H1 (cell line): ENCODE measurements around the gene ZFP36L1. TPM values are rescaled to one million over a fixed set of nuclear protein-coding genes. Genes with fewer than 3 reads are reported as not detected.

ENCODE experiments used
- CTCF ChIA-PET: fragments of 300-600 bp; sonication (Branson Sonifier 250); formaldehyde crosslinking; loops from one replicate; lab custom pipeline; 2021; ENCODE audit not compliant: partially characterized antibody; lab: Charles Lee
- POLR2A ChIA-PET: fragments of 300-600 bp; sonication (Branson Sonifier 250); formaldehyde crosslinking; loops from one replicate; lab custom pipeline; 2021; ENCODE audit warnings: inconsistent platforms; ENCODE audit not compliant: partially characterized antibody; lab: Charles Lee
- DNase-seq, 2 experiments: peaks; one replicate each; pipeline versions ENCODE4 v3.0.0 to v3.0.0-alpha.2; 2010 to 2022; ENCODE audit warnings: low spot score in 2 of 2, low read depth in 1 of 2, mixed read lengths in 1 of 2
- FAIRE-seq: peaks from 2 replicates; lab custom pipeline; 2011; peaks lifted over from hg19 to GRCh38; lab: Jason Lieb, UNC
- H2AFZ ChIP-seq: 2 replicates; pipeline ENCODE4 v1.8.1; 2012; ENCODE audit warnings: low read length, inconsistent platforms
- H2AK5ac ChIP-seq: 2 replicates; pipeline ENCODE4 v1.6.1; 2013; ENCODE audit warnings: low read depth, low read length
- H2BK120ac ChIP-seq: replicated peaks from 2 replicates; pipeline ENCODE3; 2013; ENCODE audit warnings: low read depth, low read length, inconsistent platforms
- H2BK12ac ChIP-seq: 2 replicates; pipeline ENCODE4 v1.6.1; 2013; ENCODE audit warnings: low read depth, low read length
- H2BK15ac ChIP-seq: 2 replicates; pipeline ENCODE4 v1.6.1; 2013; ENCODE audit warnings: low read length
- H2BK20ac ChIP-seq: 2 replicates; pipeline ENCODE4 v1.6.1; 2013; ENCODE audit warnings: low read length
- H2BK5ac ChIP-seq: 2 replicates; pipeline ENCODE4 v1.6.1; 2013; ENCODE audit warnings: low read depth, low read length
- H3K14ac ChIP-seq: 2 replicates; pipeline ENCODE4 v1.6.1; 2013; ENCODE audit warnings: inconsistent platforms; ENCODE audit not compliant: insufficient read length
- H3K18ac ChIP-seq: 2 replicates; pipeline ENCODE4 v1.6.1; 2013; ENCODE audit warnings: low read length; ENCODE audit errors: extremely low read depth
- H3K23ac ChIP-seq: 2 replicates; pipeline ENCODE4 v1.6.1; 2013; ENCODE audit warnings: inconsistent platforms; ENCODE audit not compliant: insufficient read length
- H3K23me2 ChIP-seq: 2 replicates; pipeline ENCODE4 v1.6.1; 2013; ENCODE audit warnings: low read depth, low read length
- H3K27ac ChIP-seq: 2 replicates; pipeline ENCODE4 v1.6.1; 2011; ENCODE audit warnings: low read depth, low read length, inconsistent platforms
- H3K27me3 ChIP-seq, 4 experiments: replicated peaks in 1 of 4; 1 replicate in 1 of 4; 2 replicates in 3 of 4; pipeline versions ENCODE4 v1.6.1 to v1.8.1; 2011 to 2013; ENCODE audit warnings: low read length in 3 of 4, mild to moderate bottlenecking in 3 of 4, inconsistent platforms in 2 of 4, mixed read lengths in 2 of 4, moderate library complexity in 1 of 4; ENCODE audit not compliant: control insufficient read depth in 3 of 4, insufficient read depth in 3 of 4; ENCODE audit errors: extremely low read depth in 1 of 4
- H3K36me3 ChIP-seq, 4 experiments: 2 replicates each; pipeline versions ENCODE4 v1.6.1 to v1.8.1; 2011 to 2013; ENCODE audit warnings: mild to moderate bottlenecking in 4 of 4, low read length in 3 of 4, moderate library complexity in 2 of 4, control low read depth in 1 of 4, inconsistent platforms in 1 of 4; ENCODE audit not compliant: insufficient read depth in 4 of 4, control insufficient read depth in 2 of 4
- H3K4ac ChIP-seq: replicated peaks from 2 replicates; pipeline ENCODE3; 2013; ENCODE audit warnings: low read length, low read depth, mixed read lengths, inconsistent platforms; ENCODE audit not compliant: insufficient read length
- H3K4me1 ChIP-seq, 4 experiments: replicated peaks in 1 of 4; 1 replicate in 1 of 4; 2 replicates in 3 of 4; pipeline versions ENCODE4 v1.6.1 to v1.8.1; 2011 to 2013; ENCODE audit warnings: low read length in 3 of 4, inconsistent platforms in 2 of 4, mixed read lengths in 1 of 4; ENCODE audit not compliant: insufficient read depth in 4 of 4, control insufficient read depth in 3 of 4
- H3K4me2 ChIP-seq, 2 experiments: 2 replicates each; pipeline versions ENCODE4 v1.6.1 to v1.8.1; 2011 to 2013; ENCODE audit warnings: low read depth in 2 of 2, low read length in 2 of 2, control low read depth in 1 of 2, inconsistent platforms in 1 of 2, mild to moderate bottlenecking in 1 of 2; ENCODE audit not compliant: insufficient read depth in 1 of 2
- H3K4me3 ChIP-seq, 4 experiments: fragments of 200-600, 300-600 bp in 1 of 4; sonication (generic), shearing (Covaris generic), sonication (Bioruptor Twin) in 1 of 4; 2 replicates each; pipeline versions ENCODE4 v1.5.1 to v1.8.1; 2011 to 2016; ENCODE audit warnings: low read length in 4 of 4, low read depth in 3 of 4, control low read depth in 2 of 4, inconsistent platforms in 2 of 4, mild to moderate bottlenecking in 2 of 4, mixed read lengths in 1 of 4, moderate library complexity in 1 of 4; ENCODE audit not compliant: insufficient read depth in 2 of 4; ENCODE audit errors: extremely low read depth in 1 of 4
- H3K56ac ChIP-seq: replicated peaks from 2 replicates; pipeline ENCODE3; 2013; ENCODE audit warnings: low read depth, mild to moderate bottlenecking, mixed read lengths, low read length, inconsistent platforms; ENCODE audit not compliant: insufficient read length
- H3K79me1 ChIP-seq: 2 replicates; pipeline ENCODE4 v1.6.1; 2013; ENCODE audit warnings: low read depth, low read length, control low read depth
- H3K79me2 ChIP-seq, 2 experiments: 2 replicates each; pipeline versions ENCODE4 v1.6.1 to v1.8.1; 2012 to 2013; ENCODE audit warnings: low read length in 2 of 2, mild to moderate bottlenecking in 2 of 2, inconsistent platforms in 1 of 2; ENCODE audit not compliant: insufficient read depth in 2 of 2, control insufficient read depth in 1 of 2
- H3K9ac ChIP-seq, 4 experiments: replicated peaks in 1 of 4; 1 replicate in 1 of 4; 2 replicates in 3 of 4; pipeline versions ENCODE4 v1.6.1 to v1.8.1; 2011 to 2013; ENCODE audit warnings: low read depth in 3 of 4, low read length in 3 of 4, control low read depth in 2 of 4, mild to moderate bottlenecking in 2 of 4, moderate library complexity in 2 of 4, inconsistent platforms in 1 of 4; ENCODE audit errors: extremely low read depth in 1 of 4
- H3K9me3 ChIP-seq, 2 experiments: 2 replicates each; pipeline versions ENCODE4 v1.6.1 to v1.8.1; 2012 to 2013; ENCODE audit warnings: mild to moderate bottlenecking in 2 of 2, moderate library complexity in 2 of 2, control low read depth in 1 of 2, inconsistent platforms in 1 of 2, low read depth in 1 of 2, low read length in 1 of 2, mixed read lengths in 1 of 2; ENCODE audit not compliant: insufficient read depth in 2 of 2
- H4K20me1 ChIP-seq, 2 experiments: replicated peaks in 1 of 2; 2 replicates each; pipeline versions ENCODE3 to v1.8.1; 2011 to 2013; ENCODE audit warnings: inconsistent platforms in 2 of 2, low read length in 2 of 2, mild to moderate bottlenecking in 1 of 2; ENCODE audit not compliant: insufficient read depth in 2 of 2, control insufficient read depth in 1 of 2
- H4K5ac ChIP-seq: 2 replicates; pipeline ENCODE4 v1.6.1; 2013; ENCODE audit warnings: low read length, low read depth, mixed read lengths, inconsistent platforms; ENCODE audit not compliant: insufficient read length
- H4K8ac ChIP-seq: 2 replicates; pipeline ENCODE4 v1.8.0; 2013; ENCODE audit warnings: mild to moderate bottlenecking, moderate library complexity, low read length, inconsistent platforms; ENCODE audit not compliant: insufficient read depth; ENCODE audit errors: extremely low read depth
- H4K91ac ChIP-seq: replicated peaks from 2 replicates; pipeline ENCODE3; 2013; ENCODE audit warnings: low read length, mixed read lengths, inconsistent platforms; ENCODE audit not compliant: insufficient read length
- BACH1 ChIP-seq: IDR thresholded peaks from 2 replicates; pipeline ENCODE4 v1.6.1; 2012; ENCODE audit warnings: low read length, improper control_type of control experiment
- BRCA1 ChIP-seq: IDR thresholded peaks from 2 replicates; pipeline ENCODE4 v1.6.1; 2012; ENCODE audit warnings: low read depth, low read length, improper control_type of control experiment
- CBX8 ChIP-seq: fragments of 300-800, 300-1000 bp; sonication (generic); IDR thresholded peaks from 2 replicates; pipeline ENCODE4 v1.7.1; 2016; ENCODE audit warnings: low read depth, low read length, borderline replicate concordance
- CEBPB ChIP-seq: IDR thresholded peaks from 2 replicates; pipeline ENCODE4 v1.6.1; 2012; ENCODE audit warnings: low read depth, low read length
- E2F6 ChIP-seq: IDR thresholded peaks from 2 replicates; pipeline ENCODE4 v1.6.1; 2012; ENCODE audit warnings: inconsistent platforms
- EGR1 ChIP-seq: IDR thresholded peaks from 2 replicates; pipeline ENCODE4 v1.6.1; 2011; ENCODE audit warnings: low read depth, low read length, borderline replicate concordance
- EZH2 ChIP-seq: fragments of 200-600 bp; sonication (generic); IDR thresholded peaks from 2 replicates; pipeline ENCODE4 v1.7.1; 2012; ENCODE audit warnings: low read depth, mild to moderate bottlenecking, moderate library complexity, low read length, inconsistent platforms; ENCODE audit not compliant: severe bottlenecking
- GABPA ChIP-seq: IDR thresholded peaks from 2 replicates; pipeline ENCODE4 v1.6.1; 2011; ENCODE audit warnings: mild to moderate bottlenecking, low read length, moderate library complexity, borderline replicate concordance; ENCODE audit not compliant: insufficient read depth
- JUND ChIP-seq: IDR thresholded peaks from 2 replicates; pipeline ENCODE4 v1.6.1; 2011; ENCODE audit warnings: mild to moderate bottlenecking, improper control_type of control experiment, low read length
- KDM5A ChIP-seq: fragments of 200-600 bp; IDR thresholded peaks from 2 replicates; pipeline ENCODE4 v1.7.1; 2012; ENCODE audit warnings: mild to moderate bottlenecking, low read length, inconsistent platforms, mixed read lengths
- RFX5 ChIP-seq: IDR thresholded peaks from 2 replicates; pipeline ENCODE4 v1.6.1; 2011; ENCODE audit warnings: low read depth, low read length, improper control_type of control experiment, borderline replicate concordance
- RXRA ChIP-seq: IDR thresholded peaks from 2 replicates; pipeline ENCODE4 v1.6.1; 2011; ENCODE audit warnings: low read depth, mild to moderate bottlenecking, low read length, moderate library complexity; ENCODE audit not compliant: insufficient read depth
- SAP30 ChIP-seq: fragments of 300-600 bp; sonication (generic); IDR thresholded peaks from 2 replicates; pipeline ENCODE4 v1.7.1; 2012; ENCODE audit warnings: low read length, moderate library complexity, mild to moderate bottlenecking, inconsistent platforms; ENCODE audit not compliant: insufficient read depth, insufficient replicate concordance
- TAF7 ChIP-seq: optimal IDR thresholded peaks from 2 replicates; pipeline ENCODE3; 2011; ENCODE audit warnings: low read depth, mild to moderate bottlenecking, inconsistent platforms, low read length, moderate library complexity, borderline replicate concordance
- WGBS, 2 experiments: shearing (Covaris generic) in 1 of 2; methylation state at CpG; one replicate each; pipeline versions ENCODE4 v1.1.6 to v1.1.7; 2013 to 2015; ENCODE audit warnings: low lambda C conversion rate in 2 of 2, mixed read lengths in 2 of 2, inconsistent platforms in 1 of 2, low coverage in 1 of 2, missing lambda C conversion rate in 1 of 2; ENCODE audit not compliant: insufficient replicate concordance in 2 of 2, insufficient coverage in 1 of 2, insufficient read length in 1 of 2; ENCODE audit errors: extremely low coverage in 1 of 2, missing lambda C conversion rate in 1 of 2; 5-methylcytosine and 5-hydroxymethylcytosine counted together
- polyA plus RNA-seq, 7 experiments: library from polyadenylated mRNA; depleted of rRNA in 3 of 7; stranded (reverse) in 5 of 7; unstranded in 2 of 7; fragments of >200 nt in 5 of 7; fragments of 200-250 nt in 2 of 7; gene quantifications; 1 replicate in 5 of 7; 2 replicates in 1 of 7; 4 replicates in 1 of 7; pipeline versions ENCODE4 v1.2.1 to v1.2.3, GENCODE V29; 2011 to 2013; ENCODE audit warnings: missing spikeins in 2 of 7, mixed read lengths in 2 of 7
- total RNA-seq: library from RNA; stranded (reverse); fragmentation: NEBNext Ultra II Directional; extraction: Animal tissue kit (Norgen Biotek cat#: 25700); gene quantifications from 2 replicates; pipeline ENCODE4 v1.2.1, GENCODE V29; 2021

ZFP36L1 gene
- total and polyA plus RNA-seq, 2 of the 8 experiments (the other 6 are each of a cell fraction or from before 2014, with no cell fraction given), result 80.4 to 132 TPM

GRCh38 chr14:68747393-68747792 lies 45.5 kb downstream of the ZFP36L1 start:
- Histone ChIP-seq H3K9me3 (no peaks in the 10 kb centered on the region), H3K27me3 (no peaks in the 10 kb centered on the region), H3K27ac (no peak overlapping the region), H3K56ac (no peak overlapping the region), H2AK5ac (no peak overlapping the region), H2BK12ac (0 out of 2 replicates have a peak overlapping the region, but pooled peaks have one; percentile 21), H2BK5ac (no peak overlapping the region), H3K79me2 (no peaks in the 10 kb centered on the region), H3K4me2 (no peak overlapping the region), H2AFZ (no peak overlapping the region), H3K4me1 (no peaks in the 10 kb centered on the region; a peak in 1 of 7 replicates), H2BK15ac (no peak overlapping the region; the same call in 1 of the 2 replicates), H3K4ac (no peak overlapping the region), H4K8ac (no peak overlapping the region), H3K18ac (no peak overlapping the region), H3K14ac (no peak overlapping the region), H4K91ac (no peak overlapping the region), H2BK20ac (no peak overlapping the region), H3K4me3 (no peak overlapping the region), H4K20me1 (no peaks in the 10 kb centered on the region), H3K9ac (no peak overlapping the region), H3K23me2 (no peaks in the 10 kb centered on the region), H3K79me1 (no peaks in the 10 kb centered on the region), H4K5ac (no peak overlapping the region), H3K23ac (no peak overlapping the region), H2BK120ac (no peak overlapping the region), H3K36me3 (no peaks in the 10 kb centered on the region)
- CTCF ChIA-PET, result no interaction called here
- POLR2A ChIA-PET, result no interaction called here
- DNase-seq (no peak), FAIRE-seq (no peak)
- 86% methylated on average over 5 of the region's 5 CpGs; no CpG with 5 or more reads in 1 of the 2 experiments for WGBS, 2 experiments
- TF ChIP-seq CEBPB, result no peak
- TF ChIP-seq GABPA, result no peak
- no peak for TF ChIP-seq TAF7
- no peak for TF ChIP-seq EGR1
- TF ChIP-seq JUND, result no peak
- no peak for TF ChIP-seq E2F6
- no peak for TF ChIP-seq BACH1
- TF ChIP-seq CBX8, result no peak
- no peak for TF ChIP-seq EZH2
- TF ChIP-seq SAP30, result no peak
- TF ChIP-seq BRCA1, result no peak
- TF ChIP-seq RFX5, result no peak
- no peak for TF ChIP-seq KDM5A
- no peak for TF ChIP-seq RXRA
